NCI-H2227 (cell line): ENCODE data around the gene TRAF7.
"Not testable (repeated sequence)": the region's sequence is repeated elsewhere in the genome, so short reads cannot be mapped to it uniquely, and the experiment has no call there.

Source experiments
- DNase-seq: peaks from one replicate; lab custom pipeline; 2025; ENCODE audit not compliant: unreplicated experiment; lab: John Stamatoyannopoulos, UW

Gene TRAF7

DNA sequence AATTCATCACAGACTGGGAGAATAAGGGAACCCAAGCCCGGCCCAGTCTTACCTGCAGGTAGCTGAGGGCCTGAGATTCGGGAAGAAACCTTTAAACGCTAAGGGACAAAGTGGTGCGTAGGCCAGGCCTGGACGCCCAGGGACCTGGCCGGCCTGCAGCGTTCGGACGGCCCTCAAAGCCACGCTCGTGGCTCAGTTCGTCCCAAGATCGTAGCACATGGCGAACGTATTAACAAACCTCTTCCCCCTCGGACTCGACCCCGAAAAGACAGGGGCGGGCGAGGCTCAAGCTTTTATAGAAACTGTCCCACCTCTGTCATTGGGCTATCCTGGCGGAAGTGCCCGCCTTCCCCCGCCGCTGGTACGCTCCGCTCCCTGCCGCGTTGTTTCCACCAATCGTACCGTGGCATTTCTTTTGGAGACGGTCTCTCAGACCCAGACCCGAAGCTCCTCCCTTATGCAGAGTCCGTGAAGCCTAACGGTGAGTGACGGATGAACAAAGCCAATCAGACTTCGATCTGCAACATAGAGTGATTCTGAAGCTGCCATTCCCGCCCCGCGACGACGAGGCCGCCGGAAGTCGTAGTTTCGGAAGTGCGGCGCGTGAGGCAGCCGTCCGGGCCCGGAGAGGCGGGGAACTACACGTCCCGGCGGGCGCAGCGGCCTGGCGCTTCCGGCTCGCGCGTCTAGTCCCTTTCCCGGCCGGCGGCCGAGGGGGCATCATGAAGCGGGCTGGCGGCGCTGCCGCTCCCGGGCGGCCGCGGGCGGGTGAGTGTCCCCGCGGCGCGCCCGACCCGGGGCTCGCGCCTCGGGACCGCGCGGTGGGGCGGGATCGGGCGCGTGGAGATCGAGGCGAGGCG lies at the start of gene TRAF7:
Gene TRAF7 (plus strand): TSS at position 692 of the 860 bp plus-strand sequence. CDS start 8,139 bp downstream, outside the sequence.
- DNase-seq, result peak; percentile 100

DNA sequence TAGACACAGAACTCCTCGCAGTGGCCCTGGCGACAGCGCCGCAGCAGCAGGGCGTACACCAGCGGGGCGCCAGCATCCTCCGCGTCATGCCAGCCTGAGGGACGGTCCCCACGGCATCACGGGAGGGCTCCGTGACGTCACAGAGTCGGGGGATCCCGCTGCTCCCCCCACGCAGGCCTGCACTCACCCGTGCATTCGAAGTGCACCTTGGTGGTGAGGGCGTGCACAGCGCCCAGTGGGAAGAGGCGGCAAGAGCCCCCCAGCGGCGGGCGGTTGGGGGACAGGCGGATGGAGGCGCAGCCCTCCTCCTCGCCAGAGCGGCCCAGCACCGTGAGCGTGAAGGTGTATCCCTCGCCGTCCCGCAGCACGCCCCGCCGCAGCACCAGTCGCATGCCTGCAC lies 49.4 kb upstream of the TRAF7 start:
- not testable (repeated sequence) for DNase-seq

DNA sequence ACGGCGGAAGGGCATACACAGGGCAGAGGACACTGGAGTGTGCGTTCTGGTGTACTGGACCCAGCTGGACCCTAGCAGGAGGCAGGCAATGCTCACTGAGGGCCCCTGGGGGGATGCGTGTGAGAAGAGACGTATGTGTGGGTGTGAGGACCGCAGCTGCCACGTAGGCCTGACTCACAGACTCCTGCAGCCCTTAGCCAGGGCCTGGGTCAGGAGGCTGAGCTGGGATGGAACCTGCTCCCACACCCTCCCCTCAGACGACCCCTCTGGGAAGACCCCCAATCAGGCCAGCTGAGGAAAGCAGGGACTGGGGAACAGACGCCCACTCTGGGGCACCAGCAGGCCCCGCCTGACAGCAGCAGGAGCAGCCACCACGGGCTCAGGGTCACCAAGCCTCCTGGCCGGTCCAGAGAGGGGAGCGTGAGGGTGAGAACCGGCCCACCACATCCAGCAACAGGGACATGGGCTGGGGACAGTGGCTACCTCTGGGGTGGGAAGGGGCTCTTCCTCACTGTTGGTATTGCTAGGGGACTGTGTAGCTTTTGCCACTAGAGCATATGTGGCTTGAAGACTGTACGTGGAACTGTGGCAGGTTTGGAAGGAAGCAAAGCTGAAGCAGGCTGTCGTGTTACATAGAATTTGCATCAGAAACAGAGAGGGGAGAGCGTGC lies 48.3 kb upstream of the TRAF7 start:
- DNase-seq, result not testable (repeated sequence)

DNA sequence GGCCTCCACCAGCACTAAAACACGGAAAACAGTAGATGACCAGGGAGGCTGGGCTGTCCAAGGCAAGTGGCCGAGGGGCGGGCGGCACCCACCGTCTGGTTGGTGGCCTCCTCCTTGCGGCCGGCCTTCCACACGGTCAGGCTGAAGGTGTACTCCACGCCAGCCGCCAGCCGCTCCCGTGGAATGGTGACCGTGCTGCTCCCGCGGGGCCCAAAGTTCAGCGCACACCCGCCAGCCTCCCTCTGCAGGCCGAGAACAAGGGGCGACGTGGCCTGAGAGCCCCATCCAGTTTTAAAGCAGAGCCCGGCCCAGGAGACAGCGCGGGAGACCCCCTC lies 47.8 kb upstream of the TRAF7 start:
- DNase-seq, result not testable (repeated sequence)

DNA sequence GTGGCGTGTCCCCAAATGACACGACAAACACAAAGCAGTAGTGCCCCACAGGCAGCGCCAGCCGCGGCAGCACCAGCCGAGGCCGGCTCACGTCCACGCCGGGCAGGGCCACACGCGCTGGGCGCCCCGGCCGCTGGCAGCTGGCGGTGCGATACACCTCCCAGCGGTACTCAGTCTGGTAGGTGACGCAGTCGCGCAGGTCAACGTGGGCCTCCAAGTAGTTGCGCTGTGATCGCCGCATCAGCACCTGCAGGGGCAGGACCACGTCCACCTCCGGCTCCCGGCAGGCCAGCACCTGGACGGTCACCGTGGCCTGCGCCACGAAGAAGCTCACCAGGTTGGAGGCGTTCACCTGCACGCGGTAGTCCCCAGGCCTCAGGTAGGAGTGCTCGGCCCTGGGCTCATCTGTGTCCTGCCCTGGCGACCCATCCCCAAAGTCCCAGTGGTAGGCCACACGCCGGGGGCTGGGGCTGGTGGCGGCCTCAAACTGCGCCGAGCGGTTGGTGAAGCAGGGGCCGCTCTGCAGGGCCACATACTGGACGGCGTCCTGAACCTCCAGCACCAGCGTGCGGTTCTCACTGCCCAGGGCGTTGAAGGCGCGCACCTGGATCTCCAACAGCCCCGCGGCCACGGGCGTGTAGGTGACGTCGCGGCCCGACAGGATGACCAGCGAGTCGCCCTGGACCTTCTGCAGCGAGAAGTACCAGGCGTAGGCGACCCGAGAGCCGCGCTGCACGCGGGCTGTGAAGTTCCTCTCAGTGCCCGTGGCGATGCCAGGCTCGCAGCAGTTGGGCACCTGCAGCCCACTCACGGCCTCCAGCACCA lies 46.9 kb upstream of the TRAF7 start:
- not testable (repeated sequence) for DNase-seq

DNA sequence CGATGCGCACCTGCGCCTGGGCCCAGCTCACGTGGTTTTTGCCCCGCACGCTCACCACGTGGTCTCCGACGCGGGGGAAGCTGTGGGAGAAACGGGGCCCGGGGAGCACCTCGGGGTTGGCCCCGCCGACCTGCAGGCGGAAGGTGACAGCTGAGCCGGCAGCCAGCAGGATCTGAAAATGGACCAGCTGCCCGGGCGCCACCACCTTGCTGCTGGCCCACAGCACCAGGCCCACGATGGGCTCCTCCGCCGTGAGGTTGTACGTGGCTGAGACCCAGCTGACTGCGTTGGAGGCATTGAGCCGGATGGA lies 46.4 kb upstream of the TRAF7 start:
- not testable (repeated sequence) for DNase-seq

DNA sequence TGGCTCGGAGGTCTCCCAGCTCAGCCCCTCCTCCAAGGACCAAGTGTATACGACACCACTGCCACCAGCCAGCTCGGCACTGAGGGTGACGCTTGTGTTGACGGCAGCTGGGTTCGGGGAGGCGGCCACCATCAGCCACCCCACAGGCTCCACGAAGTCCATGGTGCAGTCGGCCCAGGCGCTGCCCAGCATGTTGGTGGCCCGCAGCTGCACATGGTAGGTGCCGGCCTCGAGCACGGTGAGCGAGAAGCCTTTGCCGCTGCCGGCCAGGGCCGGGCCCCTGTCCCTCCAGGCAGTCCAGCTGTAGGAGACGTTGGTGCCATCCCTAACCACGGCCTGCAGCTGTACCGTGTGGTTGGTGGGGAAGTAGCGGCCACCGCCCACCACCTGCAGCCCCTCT lies 45.7 kb upstream of the TRAF7 start:
- DNase-seq, result not testable (repeated sequence)

DNA sequence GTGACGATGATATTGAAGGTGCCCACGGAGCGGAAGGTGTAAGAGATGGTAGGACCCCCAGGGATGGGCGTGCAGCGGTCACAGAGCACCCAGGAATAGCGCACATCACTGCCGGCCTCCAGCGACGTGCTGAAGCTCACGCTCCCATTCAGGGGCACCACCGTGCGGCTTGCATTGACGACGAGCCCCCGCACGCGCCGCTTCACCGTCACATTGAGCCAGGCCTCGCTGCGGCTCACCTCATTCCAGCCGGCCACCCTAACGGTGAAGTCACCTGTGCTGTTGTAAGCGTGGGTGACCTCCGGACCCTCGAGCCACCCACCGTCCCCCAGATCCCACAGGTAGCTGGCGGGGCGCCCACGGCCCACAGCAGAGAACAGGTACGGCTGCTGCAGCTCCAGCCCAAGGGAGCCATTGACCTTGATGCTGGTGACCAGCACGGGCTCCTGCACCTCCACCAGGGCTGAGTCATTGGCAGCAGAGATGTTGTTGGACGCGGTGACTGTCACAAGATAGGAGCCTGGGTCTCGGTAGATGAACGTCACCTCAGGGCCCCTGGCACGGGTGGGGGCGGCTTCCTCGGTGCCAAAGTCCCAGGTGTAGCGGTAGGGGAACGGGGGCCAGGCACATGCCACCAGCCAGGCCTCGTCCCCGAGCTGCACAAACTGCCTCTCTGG lies 45.1 kb upstream of the TRAF7 start:
- DNase-seq, result not testable (repeated sequence)

DNA sequence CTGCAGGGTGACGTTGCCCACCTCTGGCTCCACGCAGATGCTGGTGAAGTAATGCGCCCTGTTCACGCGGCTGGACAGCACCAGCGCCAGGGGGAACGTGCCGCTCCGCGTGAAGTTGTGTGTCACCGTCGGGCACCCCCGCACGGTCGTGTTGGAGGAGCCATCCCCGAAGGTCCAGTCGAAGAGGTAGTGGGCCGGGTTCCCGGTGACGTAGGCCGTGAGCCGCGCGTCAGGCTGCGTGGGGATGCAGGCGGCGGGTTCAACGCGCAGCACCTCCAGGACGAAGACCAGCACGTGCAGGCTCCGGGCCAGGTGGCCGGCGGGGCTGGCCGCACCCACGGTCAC lies 44.6 kb upstream of the TRAF7 start:
- not testable (repeated sequence) for DNase-seq

DNA sequence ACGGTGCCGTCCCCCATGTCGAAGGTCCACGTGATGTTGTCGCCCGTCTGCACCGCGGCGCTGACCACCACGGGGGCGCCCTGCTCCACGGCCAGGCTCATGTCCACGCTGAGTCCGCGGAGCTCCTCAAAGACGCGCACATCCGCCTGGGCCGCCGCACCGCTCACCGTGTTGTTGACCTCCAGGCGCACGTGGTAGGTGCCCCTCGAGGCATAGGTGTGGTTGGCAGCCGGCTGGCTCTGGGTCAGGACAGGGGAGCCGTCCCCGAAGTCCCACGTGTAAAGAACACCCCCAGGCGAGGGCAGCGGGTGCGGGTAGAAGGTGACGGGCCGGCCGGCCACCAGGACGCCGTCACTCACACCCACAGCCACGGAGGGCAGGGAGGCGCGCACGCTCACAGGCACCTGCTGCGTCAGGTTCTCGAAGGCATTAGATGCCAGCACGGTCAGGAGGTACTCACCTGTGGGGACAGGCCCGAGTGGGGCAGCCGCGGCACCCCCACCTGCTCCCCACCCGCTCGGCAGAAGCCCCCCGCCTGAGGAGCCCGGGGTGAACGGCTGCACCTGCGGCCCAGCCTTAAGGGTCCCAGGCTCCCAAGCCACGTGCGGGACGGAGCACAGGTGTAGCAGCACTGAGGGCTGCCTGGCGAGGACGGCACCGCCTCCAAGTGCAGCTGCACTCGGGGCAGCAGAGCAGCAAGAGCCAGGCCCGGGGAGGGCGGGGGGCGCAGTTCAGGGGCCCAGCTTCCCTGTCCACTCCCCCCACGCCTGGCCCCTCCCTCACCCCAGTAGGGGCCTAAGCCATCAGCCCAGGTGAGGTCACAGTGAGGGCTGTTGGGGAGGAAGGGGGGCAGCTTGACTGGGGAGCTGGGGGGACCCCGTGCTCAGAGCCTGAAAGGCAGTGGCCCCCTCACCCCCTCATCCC lies 43.9 kb upstream of the TRAF7 start:
- not testable (repeated sequence) for DNase-seq

DNA sequence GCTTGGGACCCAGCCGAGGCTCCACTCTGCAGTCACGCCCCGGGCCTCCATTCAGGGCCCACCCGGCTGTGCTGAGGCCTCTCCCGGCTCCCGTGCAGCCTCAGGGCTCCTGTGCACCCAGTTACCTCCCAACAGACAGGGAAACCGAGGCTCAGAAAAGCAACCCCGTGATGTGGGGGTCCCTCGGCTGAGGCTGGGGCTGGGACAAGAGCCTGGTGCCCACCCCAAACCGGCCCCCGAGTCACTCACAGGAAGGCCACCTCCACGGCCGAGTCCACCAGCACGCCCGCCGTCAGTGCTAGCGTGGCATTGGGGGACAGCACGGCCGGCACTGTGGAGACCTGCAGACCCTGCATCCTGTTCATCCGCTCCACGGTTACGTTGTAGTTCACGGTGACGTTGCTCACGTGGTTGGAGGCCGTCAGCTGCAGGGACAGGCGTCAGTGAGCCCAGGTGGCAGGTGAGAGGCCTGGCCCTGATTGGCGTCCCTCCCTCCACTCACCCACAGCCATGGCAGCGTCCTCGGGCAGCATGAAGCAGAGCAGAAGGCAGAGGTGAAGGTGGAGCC lies 43.0 kb upstream of the TRAF7 start:
- not testable (repeated sequence) for DNase-seq

DNA sequence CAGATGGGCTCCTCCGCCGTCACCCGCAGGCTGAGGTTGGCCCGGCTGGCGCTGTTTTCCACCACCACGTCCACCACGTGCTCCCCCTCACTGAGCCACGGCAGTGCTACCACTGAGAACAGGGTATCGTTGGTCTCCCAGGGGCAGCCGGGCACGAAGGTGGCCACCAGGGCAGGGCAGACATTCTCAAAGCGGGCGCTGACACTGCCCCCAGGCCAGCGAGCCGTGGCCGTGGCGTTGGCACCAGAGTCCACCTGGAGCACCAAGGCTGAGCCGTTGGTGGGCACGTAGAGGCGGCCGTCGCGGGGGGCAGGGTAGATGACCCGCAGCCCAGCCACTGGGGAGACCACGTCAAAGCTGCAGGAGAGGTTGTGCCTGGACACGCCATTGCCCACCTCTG lies 41.4 kb upstream of the TRAF7 start:
- DNase-seq, result not testable (repeated sequence)

DNA sequence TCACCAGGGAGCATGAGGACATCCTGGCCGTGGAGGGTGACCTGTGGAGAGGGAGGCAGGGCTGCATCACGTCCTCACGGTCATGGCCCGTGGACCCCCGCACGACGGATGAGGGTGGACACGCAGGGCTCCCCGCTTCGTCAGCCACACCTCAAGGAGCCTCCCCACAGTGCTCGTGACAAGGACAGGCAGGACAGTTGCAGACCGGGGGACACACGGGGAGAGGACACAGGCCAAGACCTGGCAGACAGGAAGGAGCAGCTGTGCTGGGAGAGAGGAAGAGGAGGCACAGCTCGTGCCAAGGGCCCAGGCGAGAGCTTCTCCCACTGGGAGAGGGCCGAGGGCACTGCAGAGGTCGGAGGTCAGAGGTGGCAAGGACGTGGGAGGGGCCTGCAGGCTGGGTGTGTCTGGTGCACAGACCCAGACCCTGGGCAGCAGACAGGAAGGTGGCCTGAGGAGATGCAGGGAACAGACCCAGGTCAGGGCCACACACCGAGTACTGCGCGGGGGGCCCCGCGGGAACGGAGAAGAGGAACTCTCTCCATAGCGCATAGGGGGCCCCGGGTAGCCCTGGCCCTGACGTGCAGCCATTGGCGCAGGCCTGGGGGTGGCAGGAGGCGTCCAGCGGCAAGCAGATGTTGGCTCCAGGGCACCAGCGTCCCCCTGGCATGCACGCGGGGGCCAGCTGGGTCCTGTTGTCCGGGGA lies 40.5 kb upstream of the TRAF7 start:
- not testable (repeated sequence) for DNase-seq

DNA sequence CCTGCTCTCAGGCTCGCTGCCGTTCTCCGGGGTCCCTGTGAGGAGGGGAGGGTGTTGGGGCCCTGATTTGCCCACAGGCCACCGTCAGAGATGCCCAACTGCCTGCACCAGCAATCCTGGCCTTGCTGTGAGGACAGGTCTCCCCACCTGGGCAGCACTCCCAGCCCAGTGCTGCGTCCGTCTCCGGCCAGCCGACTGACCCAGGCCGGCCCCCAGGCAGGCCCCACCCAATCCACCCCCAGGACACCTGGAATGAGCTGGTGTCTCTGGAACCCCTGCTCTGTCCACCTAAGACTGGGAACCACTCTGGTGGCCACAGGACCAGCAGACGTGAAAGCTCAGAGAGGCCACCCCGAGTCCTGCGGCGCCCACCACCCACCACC lies 40.0 kb upstream of the TRAF7 start:
- DNase-seq, result no peak

DNA sequence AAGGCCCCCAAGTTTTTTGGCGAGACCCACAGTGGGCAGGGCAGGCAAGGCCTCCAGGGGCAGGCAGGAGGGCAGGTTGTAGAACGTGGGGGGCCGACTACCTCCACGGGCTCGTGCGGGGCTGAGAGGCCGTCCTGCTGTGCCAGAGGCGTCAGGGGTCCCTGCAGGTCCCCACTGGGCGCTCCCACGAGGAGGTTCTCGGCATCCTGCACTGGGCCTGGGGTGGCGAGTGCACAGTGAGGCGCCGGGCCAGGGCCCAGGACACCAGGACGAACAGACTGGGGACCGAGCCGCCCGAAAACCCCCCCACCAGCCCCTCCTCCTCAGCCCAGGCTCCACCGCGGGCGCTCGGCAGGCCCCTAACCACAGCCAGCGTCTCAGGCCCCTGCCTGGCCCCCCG lies 39.2 kb upstream of the TRAF7 start:
- DNase-seq, result not testable (repeated sequence)

DNA sequence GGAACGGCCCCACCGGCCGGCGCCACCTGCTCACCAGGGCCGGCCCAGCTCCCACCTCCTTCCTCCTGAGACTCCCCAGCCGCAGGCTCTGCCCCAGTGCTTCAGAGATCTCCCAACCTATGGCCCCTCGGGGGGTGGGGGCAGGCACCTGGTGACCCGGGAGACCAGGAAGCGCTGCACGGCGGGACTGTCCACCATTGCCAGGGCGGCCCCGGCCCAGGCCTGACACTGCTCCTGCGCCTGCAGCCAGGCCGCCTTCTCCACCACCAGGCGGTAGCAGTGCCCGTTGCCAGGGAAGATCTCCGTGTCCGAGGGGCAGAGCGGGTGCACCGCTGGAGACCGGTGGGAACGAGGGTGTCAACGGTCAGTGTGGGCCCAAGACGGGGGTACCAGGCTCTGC lies 38.2 kb upstream of the TRAF7 start:
- not testable (repeated sequence) for DNase-seq

DNA sequence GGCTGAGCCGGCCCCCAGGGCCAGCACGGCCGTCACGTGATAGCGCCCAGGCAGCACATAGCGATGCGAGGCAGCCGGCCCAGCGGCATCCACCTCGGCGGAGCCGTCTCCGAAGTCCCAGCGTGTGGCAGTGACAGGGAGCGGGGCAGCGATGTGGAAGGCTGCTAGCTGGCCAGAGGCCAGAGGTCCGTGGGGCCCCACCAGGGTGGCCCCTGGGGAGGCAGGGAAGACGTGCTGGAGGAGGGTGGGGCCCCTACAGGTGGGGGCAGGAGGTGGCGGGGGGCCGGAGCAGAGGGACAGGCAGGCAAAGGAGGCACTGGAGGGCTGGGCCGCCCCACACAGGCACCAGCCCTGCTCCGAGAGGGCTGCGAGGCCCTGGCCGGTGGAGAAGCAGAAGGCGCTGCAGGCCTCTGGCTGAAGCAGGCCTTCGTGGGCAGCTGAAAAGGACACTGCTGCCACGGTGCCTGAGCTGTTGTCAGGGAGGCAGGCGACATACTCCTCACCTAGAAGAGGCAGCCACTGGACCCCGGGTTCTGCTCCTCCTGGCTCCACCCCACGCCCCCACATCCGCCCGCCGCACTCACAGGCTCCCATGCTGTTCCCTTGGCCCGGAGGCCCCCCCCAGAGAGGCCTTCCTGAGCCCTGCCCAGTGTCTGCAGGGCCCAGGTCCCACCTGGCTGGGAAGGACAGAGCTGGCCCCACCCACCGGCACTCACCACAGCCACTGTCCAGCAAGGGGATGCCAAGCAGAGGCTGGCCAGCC lies 37.4 kb upstream of the TRAF7 start:
- not testable (repeated sequence) for DNase-seq

DNA sequence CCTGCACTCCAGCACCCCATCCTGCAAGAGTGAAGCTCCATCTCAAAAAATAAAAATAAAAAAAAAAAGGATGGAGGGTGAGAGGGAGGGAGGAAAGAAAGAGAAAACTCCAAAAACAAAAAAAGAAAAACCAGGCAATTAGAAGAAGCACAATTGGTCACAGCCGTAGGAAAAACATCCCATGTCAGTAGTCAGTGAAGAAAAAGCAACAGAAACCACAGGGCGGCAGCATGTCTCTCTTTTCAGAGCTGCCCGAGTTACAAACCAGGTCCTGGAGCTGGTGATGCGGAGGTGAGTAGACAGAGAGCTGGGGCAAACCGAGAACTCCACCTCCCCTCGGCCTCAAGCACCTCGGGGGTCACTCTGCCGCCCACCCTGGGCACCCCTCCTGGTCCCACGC lies 34.3 kb upstream of the TRAF7 start:
- DNase-seq, result peak; percentile 61
